Central memory CD8-positive, alpha-beta T cell (primary cell): ENCODE data around the gene HSPA1L.
"Not testable (repeated sequence)": the region's sequence is repeated elsewhere in the genome, so short reads cannot be mapped to it uniquely, and the experiment has no call there.

ENCODE experiments used
- ATAC-seq: fragments of 150-1000 bp; cut with Tn5 transposase; replicated peaks from 2 replicates; pipeline ENCODE4 v1.10.0; 2022; ENCODE audit warnings: mild to moderate bottlenecking, moderate FRiP score, moderate number of reproducible peaks; ENCODE audit not compliant: poor library complexity, severe bottlenecking; ENCODE audit errors: extremely low read depth
- DNase-seq, 2 donors: peaks; one replicate each; pipeline ENCODE4 v3.0.0; 2021; ENCODE audit warnings: low spot score in 2 of 2
- H3K27ac Mint-ChIP-seq: one replicate; pipeline ENCODE4 v1.8.0; 2022; ENCODE audit warnings: low read depth, mild to moderate bottlenecking, moderate library complexity, mixed read lengths
- H3K27me3 Mint-ChIP-seq: one replicate; pipeline ENCODE4 v1.8.0; 2022; ENCODE audit warnings: mixed read lengths
- H3K36me3 Mint-ChIP-seq: one replicate; pipeline ENCODE4 v1.8.0; 2022; ENCODE audit warnings: mild to moderate bottlenecking, moderate library complexity, mixed read lengths; ENCODE audit not compliant: insufficient read depth
- H3K4me1 Mint-ChIP-seq: one replicate; pipeline ENCODE4 v1.8.0; 2022; ENCODE audit warnings: mixed read lengths
- H3K4me3 Mint-ChIP-seq: one replicate; pipeline ENCODE4 v1.8.0; 2022; ENCODE audit warnings: mild to moderate bottlenecking, moderate library complexity, mixed read lengths
- H3K9me3 Mint-ChIP-seq: one replicate; pipeline ENCODE4 v1.8.0; 2022; ENCODE audit warnings: mixed read lengths

Gene HSPA1L

GRCh38 chr6:31831350-31832215, 16.5 kb upstream of the HSPA1L start:
- Mint-ChIP-seq H3K4me3 (peak overlapping the region; percentile 80), H3K36me3 (peaks cover 24% of the 10 kb centered on the region), H3K27me3 (no peaks in the 10 kb centered on the region), H3K27ac (peak overlapping the region; percentile 55), H3K9me3 (no peaks in the 10 kb centered on the region), H3K4me1 (peaks cover 44% of the 10 kb centered on the region)
- ATAC-seq (no peak), DNase-seq (no peak)

- Mint-ChIP-seq H3K36me3 (peaks cover 19% of the 10 kb centered on the region), H3K9me3 (no peaks in the 10 kb centered on the region), H3K27me3 (no peaks in the 10 kb centered on the region), H3K4me3 (peak overlapping the region; percentile 80), H3K27ac (peak overlapping the region; percentile 89), H3K4me1 (peaks cover 39% of the 10 kb centered on the region)
- DNase-seq (no peak), ATAC-seq (no peak)
These were observed 15.8 kb upstream of the HSPA1L start for GRCh38 chr6:31830886-31831335.

- ATAC-seq, result peak; percentile 52
- H3K4me3 Mint-ChIP-seq, result peak overlapping the region; percentile 80
These were observed 14.7 kb upstream of the HSPA1L start for GRCh38 chr6:31829633-31830283.

GRCh38 chr6:31827286-31828079, 12.4 kb upstream of the HSPA1L start, which contains the start of gene HSPA1B:
TSS of gene HSPA1B (plus strand) at chr6:31827738. CDS start at chr6:31827951, 213 bp downstream.
- ATAC-seq, result peak; percentile 61
- Mint-ChIP-seq H3K4me1 (peaks cover 26% of the 10 kb centered on the region), H3K36me3 (peaks cover 6% of the 10 kb centered on the region)

More at GRCh38 chr6:31829633-31830283, 14.7 kb upstream of the HSPA1L start:
- peaks cover 29% of the 10 kb centered on the region for H3K4me1 Mint-ChIP-seq
- no peaks in the 10 kb centered on the region for H3K27me3 Mint-ChIP-seq
- no peaks in the 10 kb centered on the region for H3K9me3 Mint-ChIP-seq
- peak overlapping the region; percentile 89 for H3K27ac Mint-ChIP-seq
- DNase-seq, result no peak
- peaks cover 11% of the 10 kb centered on the region for H3K36me3 Mint-ChIP-seq

GRCh38 chr6:31826793-31827285, 11.8 kb upstream of the HSPA1L start:
- Mint-ChIP-seq H3K4me1 (peaks cover 32% of the 10 kb centered on the region), H3K27ac (peak overlapping the region; percentile 92), H3K36me3 (peaks cover 11% of the 10 kb centered on the region), H3K9me3 (no peaks in the 10 kb centered on the region), H3K4me3 (peak overlapping the region; percentile 88), H3K27me3 (no peaks in the 10 kb centered on the region)
- no peak for DNase-seq
- ATAC-seq, result no peak

More at GRCh38 chr6:31827286-31828079, 12.4 kb upstream of the HSPA1L start, which contains the start of gene HSPA1B:
- DNase-seq, result peak; percentile 58 to 65
- H3K4me3 Mint-ChIP-seq, result peak within 1 kb of the TSS; percentile 88
- H3K9me3 Mint-ChIP-seq, result no peaks in the 10 kb centered on the region
- H3K27me3 Mint-ChIP-seq, result no peaks in the 10 kb centered on the region
- peak within 1 kb of the TSS; percentile 92 for H3K27ac Mint-ChIP-seq

GRCh38 chr6:31825553-31825952, 10.5 kb upstream of the HSPA1L start:
- peak overlapping the region; percentile 92 for H3K27ac Mint-ChIP-seq
- ATAC-seq (no peak), DNase-seq (no peak)
- no peaks in the 10 kb centered on the region for H3K9me3 Mint-ChIP-seq
- H3K4me3 Mint-ChIP-seq, result peak overlapping the region; percentile 88
- peaks cover 13% of the 10 kb centered on the region for H3K36me3 Mint-ChIP-seq
- H3K27me3 Mint-ChIP-seq, result no peaks in the 10 kb centered on the region
- peaks cover 34% of the 10 kb centered on the region for H3K4me1 Mint-ChIP-seq

- H3K27ac Mint-ChIP-seq, H3K9me3 Mint-ChIP-seq, H3K27me3 Mint-ChIP-seq, H3K36me3 Mint-ChIP-seq, ATAC-seq, DNase-seq: not testable (repeated sequence)
- peak overlapping the region; percentile 27 for H3K4me3 Mint-ChIP-seq
- H3K4me1 Mint-ChIP-seq, result peaks cover 26% of the 10 kb centered on the region
These were observed 8.6 kb upstream of the HSPA1L start for GRCh38 chr6:31823592-31824196.

- DNase-seq (peak in 1 of 2 donors; percentile 30), ATAC-seq (peak; percentile 35)
- H3K4me3 Mint-ChIP-seq, result peak overlapping the region; percentile 95
- no peaks in the 10 kb centered on the region for H3K9me3 Mint-ChIP-seq
- H3K27ac Mint-ChIP-seq, result peak overlapping the region; percentile 96
- peaks cover 38% of the 10 kb centered on the region for H3K4me1 Mint-ChIP-seq
- no peaks in the 10 kb centered on the region for H3K27me3 Mint-ChIP-seq
- peaks cover 11% of the 10 kb centered on the region for H3K36me3 Mint-ChIP-seq
These were observed 7.1 kb upstream of the HSPA1L start for GRCh38 chr6:31822036-31822821.

- peaks cover 11% of the 10 kb centered on the region for H3K36me3 Mint-ChIP-seq
- no peak for ATAC-seq
- no peaks in the 10 kb centered on the region for H3K9me3 Mint-ChIP-seq
- peaks cover 30% of the 10 kb centered on the region for H3K4me1 Mint-ChIP-seq
- H3K27ac Mint-ChIP-seq, result peak overlapping the region; percentile 96
- no peaks in the 10 kb centered on the region for H3K27me3 Mint-ChIP-seq
- DNase-seq, result no peak
- H3K4me3 Mint-ChIP-seq, result peak overlapping the region; percentile 95
These were observed 6.4 kb upstream of the HSPA1L start for GRCh38 chr6:31821301-31822035.

- peaks cover 14% of the 10 kb centered on the region for H3K36me3 Mint-ChIP-seq
- H3K27ac Mint-ChIP-seq, result peak overlapping the region; percentile 96
- not testable (repeated sequence) for DNase-seq, H3K9me3 Mint-ChIP-seq, H3K27me3 Mint-ChIP-seq, ATAC-seq
- H3K4me3 Mint-ChIP-seq, result peak overlapping the region; percentile 95
- peaks cover 29% of the 10 kb centered on the region for H3K4me1 Mint-ChIP-seq
These were observed 5.3 kb upstream of the HSPA1L start for GRCh38 chr6:31820399-31820798.

- ATAC-seq, result no peak
- H3K27me3 Mint-ChIP-seq, result no peaks in the 10 kb centered on the region
These were observed 4.8 kb upstream of the HSPA1L start for GRCh38 chr6:31819871-31820299.

More at GRCh38 chr6:31819871-31820299, 4.8 kb upstream of the HSPA1L start:
- no peak overlapping the region for H3K27ac Mint-ChIP-seq
- no peaks in the 10 kb centered on the region for H3K9me3 Mint-ChIP-seq
- no peak for DNase-seq
- peaks cover 15% of the 10 kb centered on the region for H3K36me3 Mint-ChIP-seq
- H3K4me3 Mint-ChIP-seq, result no peak overlapping the region
- peaks cover 31% of the 10 kb centered on the region for H3K4me1 Mint-ChIP-seq
